Bronchial epithelial cell (primary cell): ENCODE measurements around the gene BAG5. TPM values are rescaled to one million over a fixed set of nuclear protein-coding genes. Genes with fewer than 3 reads are reported as not detected.

Experiments used
- DNase-seq: peaks from one replicate; pipeline ENCODE4 v3.0.0-alpha.2; 2010; ENCODE audit warnings: low read depth
- FAIRE-seq: peaks from 2 replicates; lab custom pipeline; 2011; peaks lifted over from hg19 to GRCh38; lab: Jason Lieb, UNC
- H3K27me3 ChIP-seq: 2 replicates; pipeline ENCODE4 v1.5.1; 2011; ENCODE audit warnings: low read length; ENCODE audit not compliant: control insufficient read depth, insufficient read depth
- H3K36me3 ChIP-seq: 2 replicates; pipeline ENCODE4 v1.5.1; 2011; ENCODE audit warnings: low read length; ENCODE audit not compliant: control insufficient read depth, insufficient read depth
- H3K4me3 ChIP-seq: 2 replicates; pipeline ENCODE4 v1.5.1; 2011; ENCODE audit warnings: mild to moderate bottlenecking, low read depth, low read length, control low read depth
- CTCF ChIP-seq: IDR thresholded peaks from 2 replicates; pipeline ENCODE4 v1.5.1; 2011; ENCODE audit warnings: mild to moderate bottlenecking, moderate library complexity, low read length, control low read depth, inconsistent platforms; ENCODE audit not compliant: insufficient read depth, severe bottlenecking
- total RNA-seq: library from RNA; depleted of rRNA; stranded (reverse); fragments of >200 nt; gene quantifications from 2 replicates; pipeline ENCODE4 v1.2.1, GENCODE V29; 2014

BAG5 gene
- total RNA-seq, 1 donor from 2014 or later: 42.9 TPM

- H3K36me3 ChIP-seq: peaks cover 8% of the 10 kb centered on the region
- TF ChIP-seq CTCF: no peak
- peak overlapping the region; percentile 92 for H3K4me3 ChIP-seq
- FAIRE-seq (no peak), DNase-seq (no peak)
- no peaks in the 10 kb centered on the region for H3K27me3 ChIP-seq
Observed at GRCh38 chr14:103563226-103563620, 766 bp upstream of the BAG5 start.

GRCh38 chr14:103562179-103562428 is 353 bp downstream of the BAG5 start:
- FAIRE-seq: no peak
- no peak for DNase-seq

GRCh38 chr14:103561381-103562178 is 877 bp downstream of the BAG5 start:
- DNase-seq (peak; percentile 59), FAIRE-seq (no peak)
- no peak for TF ChIP-seq CTCF
- no peaks in the 10 kb centered on the region for H3K27me3 ChIP-seq
- peak overlapping the region; percentile 92 for H3K4me3 ChIP-seq
- peaks cover 8% of the 10 kb centered on the region for H3K36me3 ChIP-seq

More at GRCh38 chr14:103562179-103562428, 353 bp downstream of the BAG5 start:
- Histone ChIP-seq H3K4me3 (peak overlapping the region; percentile 92), H3K36me3 (peaks cover 8% of the 10 kb centered on the region), H3K27me3 (no peaks in the 10 kb centered on the region)
- no peak for TF ChIP-seq CTCF

GRCh38 chr14:103560691-103561090 is 1.8 kb downstream of the BAG5 start:
- Histone ChIP-seq H3K36me3 (peaks cover 7% of the 10 kb centered on the region), H3K27me3 (no peaks in the 10 kb centered on the region), H3K4me3 (no peak overlapping the region)
- no peak for TF ChIP-seq CTCF
- DNase-seq (no peak), FAIRE-seq (no peak)

- TF ChIP-seq CTCF: no peak
- FAIRE-seq (no peak), DNase-seq (no peak)
- Histone ChIP-seq H3K36me3 (peaks cover 7% of the 10 kb centered on the region), H3K4me3 (no peak overlapping the region), H3K27me3 (no peaks in the 10 kb centered on the region)
Observed at GRCh38 chr14:103559766-103560165, 2.7 kb downstream of the BAG5 start.
